ENCODE data around the gene SUN1.

SUN1 gene

GRCh38 chr7:815284-816216 is 16.7 kb upstream of the SUN1 start (continued):
- TF ChIP-seq, protein P1, sequence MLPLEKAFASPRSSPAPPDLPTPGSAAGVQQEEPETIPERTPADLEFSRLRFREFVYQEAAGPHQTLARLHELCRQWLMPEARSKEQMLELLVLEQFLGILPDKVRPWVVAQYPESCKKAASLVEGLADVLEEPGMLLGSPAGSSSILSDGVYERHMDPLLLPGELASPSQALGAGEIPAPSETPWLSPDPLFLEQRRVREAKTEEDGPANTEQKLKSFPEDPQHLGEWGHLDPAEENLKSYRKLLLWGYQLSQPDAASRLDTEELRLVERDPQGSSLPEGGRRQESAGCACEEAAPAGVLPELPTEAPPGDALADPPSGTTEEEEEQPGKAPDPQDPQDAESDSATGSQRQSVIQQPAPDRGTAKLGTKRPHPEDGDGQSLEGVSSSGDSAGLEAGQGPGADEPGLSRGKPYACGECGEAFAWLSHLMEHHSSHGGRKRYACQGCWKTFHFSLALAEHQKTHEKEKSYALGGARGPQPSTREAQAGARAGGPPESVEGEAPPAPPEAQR (tag by site-specific recombination; IDR thresholded peaks at IDR 0.05): no peak
- TF ChIP-seq ZBTB8A (tag by site-specific recombination; IDR thresholded peaks at IDR 0.05) (0 out of 2 replicates have a peak, but pooled peaks have one; percentile 33), ZNF473 (tag by site-specific recombination; IDR thresholded peaks at IDR 0.05) (no peak), PRDM4 (tag by site-specific recombination; IDR thresholded peaks at IDR 0.05) (no peak), ZNF639 (tag by site-specific recombination; IDR thresholded peaks at IDR 0.05) (no peak), ZNF133 (tag by site-specific recombination; IDR thresholded peaks at IDR 0.05) (no peak), ZNF174 (tag by site-specific recombination; IDR thresholded peaks at IDR 0.05) (no peak), ZNF843 (tag by site-specific recombination; IDR thresholded peaks at IDR 0.05) (no peak), ZNF362 (tag by site-specific recombination; IDR thresholded peaks at IDR 0.05) (no peak), ZNF629 (tag by site-specific recombination; IDR thresholded peaks at IDR 0.05) (no peak), ZNF248 (tag by site-specific recombination; IDR thresholded peaks at IDR 0.05) (no peak), ZBTB7A (tag by site-specific recombination; IDR thresholded peaks at IDR 0.05; ENCODE audit: low read depth) (peak; percentile 97), ZNF707 (tag by site-specific recombination; IDR thresholded peaks at IDR 0.05) (no peak), OVOL3 (tag by site-specific recombination; IDR thresholded peaks at IDR 0.05) (no peak), ZNF398 (tag by site-specific recombination; IDR thresholded peaks at IDR 0.05) (peak; percentile 50), ZBTB44 (tag by site-specific recombination; IDR thresholded peaks at IDR 0.05) (no peak), SP7 (tag by site-specific recombination; IDR thresholded peaks at IDR 0.05) (no peak), ZNF548 (tag by site-specific recombination; IDR thresholded peaks at IDR 0.05) (no peak), ZNF394 (tag by site-specific recombination; IDR thresholded peaks at IDR 0.05; ENCODE audit: borderline replicate concordance) (no peak), ZNF560 (tag by site-specific recombination; IDR thresholded peaks at IDR 0.05; ENCODE audit: borderline replicate concordance) (no peak), BCL11B (tag by site-specific recombination; IDR thresholded peaks at IDR 0.05; ENCODE audit: low read depth) (no peak)
- TF ChIP-seq, protein P2, sequence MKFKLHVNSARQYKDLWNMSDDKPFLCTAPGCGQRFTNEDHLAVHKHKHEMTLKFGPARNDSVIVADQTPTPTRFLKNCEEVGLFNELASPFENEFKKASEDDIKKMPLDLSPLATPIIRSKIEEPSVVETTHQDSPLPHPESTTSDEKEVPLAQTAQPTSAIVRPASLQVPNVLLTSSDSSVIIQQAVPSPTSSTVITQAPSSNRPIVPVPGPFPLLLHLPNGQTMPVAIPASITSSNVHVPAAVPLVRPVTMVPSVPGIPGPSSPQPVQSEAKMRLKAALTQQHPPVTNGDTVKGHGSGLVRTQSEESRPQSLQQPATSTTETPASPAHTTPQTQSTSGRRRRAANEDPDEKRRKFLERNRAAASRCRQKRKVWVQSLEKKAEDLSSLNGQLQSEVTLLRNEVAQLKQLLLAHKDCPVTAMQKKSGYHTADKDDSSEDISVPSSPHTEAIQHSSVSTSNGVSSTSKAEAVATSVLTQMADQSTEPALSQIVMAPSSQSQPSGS (tag by site-specific recombination; IDR thresholded peaks at IDR 0.05; ENCODE audit: low read depth): no peak
- TF ChIP-seq, protein P3, sequence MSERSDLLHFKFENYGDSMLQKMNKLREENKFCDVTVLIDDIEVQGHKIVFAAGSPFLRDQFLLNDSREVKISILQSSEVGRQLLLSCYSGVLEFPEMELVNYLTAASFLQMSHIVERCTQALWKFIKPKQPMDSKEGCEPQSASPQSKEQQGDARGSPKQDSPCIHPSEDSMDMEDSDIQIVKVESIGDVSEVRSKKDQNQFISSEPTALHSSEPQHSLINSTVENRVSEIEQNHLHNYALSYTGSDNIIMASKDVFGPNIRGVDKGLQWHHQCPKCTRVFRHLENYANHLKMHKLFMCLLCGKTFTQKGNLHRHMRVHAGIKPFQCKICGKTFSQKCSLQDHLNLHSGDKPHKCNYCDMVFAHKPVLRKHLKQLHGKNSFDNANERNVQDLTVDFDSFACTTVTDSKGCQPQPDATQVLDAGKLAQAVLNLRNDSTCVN (tag by site-specific recombination; optimal IDR thresholded peaks at IDR 0.05): peak; percentile 18
- TF ChIP-seq, protein P4, sequence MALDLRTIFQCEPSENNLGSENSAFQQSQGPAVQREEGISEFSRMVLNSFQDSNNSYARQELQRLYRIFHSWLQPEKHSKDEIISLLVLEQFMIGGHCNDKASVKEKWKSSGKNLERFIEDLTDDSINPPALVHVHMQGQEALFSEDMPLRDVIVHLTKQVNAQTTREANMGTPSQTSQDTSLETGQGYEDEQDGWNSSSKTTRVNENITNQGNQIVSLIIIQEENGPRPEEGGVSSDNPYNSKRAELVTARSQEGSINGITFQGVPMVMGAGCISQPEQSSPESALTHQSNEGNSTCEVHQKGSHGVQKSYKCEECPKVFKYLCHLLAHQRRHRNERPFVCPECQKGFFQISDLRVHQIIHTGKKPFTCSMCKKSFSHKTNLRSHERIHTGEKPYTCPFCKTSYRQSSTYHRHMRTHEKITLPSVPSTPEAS (tag by site-specific recombination; IDR thresholded peaks at IDR 0.05): no peak

Data from HEK293 (cell line).